Stimulated activated naive CD8-positive, alpha-beta T cell treated with anti-CD3 and anti-CD28 coated beads, Interleukin-15, amount 100 ng/mL, for 72 hours (primary cell): Measurements from ENCODE around the gene DAB2IP.

Experiments
- ATAC-seq: fragments of 150-1000 bp; cut with Tn5 transposase; 2 replicates; pipeline ENCODE4 v1.10.0; 2021; ENCODE audit warnings: mild to moderate bottlenecking, moderate library complexity
- DNase-seq, 2 donors: peaks; one replicate each; pipeline ENCODE4 v3.0.0; 2021 to 2022
- H3K27ac Mint-ChIP-seq, 2 donors: one replicate each; pipeline ENCODE4 v1.8.0; 2022; ENCODE audit warnings: mild to moderate bottlenecking in 2 of 2, mixed read lengths in 2 of 2, moderate library complexity in 2 of 2
- H3K27me3 Mint-ChIP-seq: one replicate; pipeline ENCODE4 v1.8.0; 2022; ENCODE audit warnings: mixed read lengths
- H3K4me1 Mint-ChIP-seq: one replicate; pipeline ENCODE4 v1.8.0; 2022; ENCODE audit warnings: mild to moderate bottlenecking, mixed read lengths
- H3K4me3 Mint-ChIP-seq, 2 donors: one replicate each; pipeline ENCODE4 v1.8.0; 2022; ENCODE audit warnings: mild to moderate bottlenecking in 2 of 2, mixed read lengths in 2 of 2, moderate library complexity in 1 of 2
- H3K9me3 Mint-ChIP-seq, 2 donors: one replicate each; pipeline ENCODE4 v1.8.0; 2022; ENCODE audit warnings: mixed read lengths in 2 of 2

Gene DAB2IP

GRCh38 chr9:121707477-121708424 lies 56.3 kb downstream of the DAB2IP start:
- DNase-seq, result peak in 1 of 2 donors; percentile 33
- Mint-ChIP-seq H3K9me3 (no peaks in the 10 kb centered on the region), H3K27me3 (peaks cover 18% of the 10 kb centered on the region), H3K4me1 (peaks cover 12% of the 10 kb centered on the region), H3K4me3 (no peak overlapping the region), H3K27ac (peak overlapping the region in 1 of 2 donors; percentile 23)
- peak; percentile 81 for ATAC-seq

- Mint-ChIP-seq H3K27me3 (peaks cover 13% of the 10 kb centered on the region), H3K4me3 (no peak overlapping the region), H3K4me1 (peaks cover 12% of the 10 kb centered on the region), H3K27ac (no peak overlapping the region), H3K9me3 (no peaks in the 10 kb centered on the region)
- ATAC-seq (no peak), DNase-seq (no peak)
Measured at GRCh38 chr9:121708768-121709488, 57.5 kb downstream of the DAB2IP start.

DNA sequence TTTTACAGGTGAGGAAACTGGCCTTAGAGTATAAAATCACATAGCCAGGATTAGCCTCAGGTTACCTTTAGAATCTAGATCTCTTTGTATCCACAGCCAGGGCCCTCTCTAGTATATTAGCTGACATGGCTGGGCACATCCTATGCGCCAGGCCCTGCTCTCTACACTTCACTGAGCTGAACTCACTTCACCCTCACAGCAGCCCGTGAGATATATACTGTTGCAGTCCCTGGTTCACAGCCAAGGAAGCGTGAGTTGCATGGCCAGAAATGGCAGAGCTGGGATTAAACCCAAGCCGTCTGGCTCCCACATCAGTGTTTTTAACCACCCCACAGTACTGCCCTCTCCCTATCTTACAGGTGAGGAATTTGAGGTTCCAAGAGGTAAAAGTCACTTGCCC lies 58.4 kb downstream of the DAB2IP start:
- Mint-ChIP-seq H3K4me1 (peaks cover 12% of the 10 kb centered on the region), H3K27ac (no peak overlapping the region), H3K4me3 (no peak overlapping the region), H3K9me3 (no peaks in the 10 kb centered on the region), H3K27me3 (peaks cover 4% of the 10 kb centered on the region)
- ATAC-seq (no peak), DNase-seq (no peak)

DNA sequence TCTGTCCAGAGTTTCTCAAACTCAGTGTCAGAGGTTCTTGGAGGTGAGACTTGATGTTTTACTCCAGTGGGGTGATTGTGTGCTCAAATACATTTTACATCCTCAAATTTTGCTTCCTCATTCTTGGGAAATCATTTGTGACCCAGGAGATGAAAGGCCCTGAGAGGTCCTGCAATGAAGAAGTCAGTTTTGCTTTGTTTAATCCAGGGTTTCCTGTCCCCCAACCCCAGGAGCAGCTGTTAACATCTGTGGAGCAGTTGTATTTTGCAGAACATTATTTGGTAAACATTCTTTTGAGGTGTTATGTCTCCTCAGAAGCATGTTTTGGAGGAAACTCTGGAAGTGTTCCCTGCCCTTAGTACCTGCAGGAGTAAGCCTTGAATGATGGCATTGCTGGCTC lies 59.8 kb downstream of the DAB2IP start:
- H3K4me3 Mint-ChIP-seq, result no peak overlapping the region
- DNase-seq, result no peak
- no peaks in the 10 kb centered on the region for H3K27me3 Mint-ChIP-seq
- H3K4me1 Mint-ChIP-seq, result peaks cover 12% of the 10 kb centered on the region
- ATAC-seq, result no peak
- no peak overlapping the region for H3K27ac Mint-ChIP-seq
- H3K9me3 Mint-ChIP-seq, result no peaks in the 10 kb centered on the region

GRCh38 chr9:121711797-121712196 lies 60.4 kb downstream of the DAB2IP start:
- H3K27ac Mint-ChIP-seq, result no peak overlapping the region
- H3K9me3 Mint-ChIP-seq, result no peaks in the 10 kb centered on the region
- H3K4me3 Mint-ChIP-seq, result no peak overlapping the region
- no peak for ATAC-seq
- H3K4me1 Mint-ChIP-seq, result peaks cover 12% of the 10 kb centered on the region
- DNase-seq, result no peak
- H3K27me3 Mint-ChIP-seq, result no peaks in the 10 kb centered on the region

DNA sequence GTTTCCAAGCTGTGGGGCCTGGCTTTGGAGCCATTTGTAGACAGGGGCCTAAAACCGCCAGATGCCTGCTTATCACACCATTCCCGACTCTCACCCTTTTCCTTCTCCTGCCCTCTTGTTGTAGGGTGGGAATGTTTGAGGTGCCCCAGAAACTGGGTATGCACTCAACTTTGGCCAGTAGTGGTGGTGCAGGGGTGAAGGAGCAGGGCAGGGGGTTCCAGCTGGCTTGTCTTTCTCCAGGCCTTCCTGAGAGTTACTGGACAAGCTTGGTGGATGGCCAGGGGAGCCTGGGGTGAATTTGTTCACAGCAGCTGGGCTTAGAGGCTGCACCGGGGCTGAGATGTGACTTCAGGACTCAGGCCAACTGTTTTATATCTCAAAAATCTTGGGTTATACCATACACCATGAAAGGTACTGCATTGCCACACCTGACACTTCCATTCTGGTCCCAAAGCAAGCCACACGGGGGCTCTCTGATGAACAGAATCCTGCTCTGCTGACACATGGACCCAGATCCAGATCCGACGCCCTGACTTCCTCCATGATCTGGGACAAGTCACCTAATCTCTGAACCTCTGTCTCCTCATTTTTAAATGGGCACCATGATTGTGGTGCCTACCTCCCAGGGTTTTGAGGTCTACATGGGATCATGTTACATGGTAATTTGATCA lies 62.1 kb downstream of the DAB2IP start:
- ATAC-seq (no peak), DNase-seq (no peak)
- Mint-ChIP-seq H3K27ac (no peak overlapping the region), H3K27me3 (no peaks in the 10 kb centered on the region), H3K4me1 (peaks cover under 1% of the 10 kb centered on the region), H3K4me3 (no peak overlapping the region), H3K9me3 (no peaks in the 10 kb centered on the region)

DNA sequence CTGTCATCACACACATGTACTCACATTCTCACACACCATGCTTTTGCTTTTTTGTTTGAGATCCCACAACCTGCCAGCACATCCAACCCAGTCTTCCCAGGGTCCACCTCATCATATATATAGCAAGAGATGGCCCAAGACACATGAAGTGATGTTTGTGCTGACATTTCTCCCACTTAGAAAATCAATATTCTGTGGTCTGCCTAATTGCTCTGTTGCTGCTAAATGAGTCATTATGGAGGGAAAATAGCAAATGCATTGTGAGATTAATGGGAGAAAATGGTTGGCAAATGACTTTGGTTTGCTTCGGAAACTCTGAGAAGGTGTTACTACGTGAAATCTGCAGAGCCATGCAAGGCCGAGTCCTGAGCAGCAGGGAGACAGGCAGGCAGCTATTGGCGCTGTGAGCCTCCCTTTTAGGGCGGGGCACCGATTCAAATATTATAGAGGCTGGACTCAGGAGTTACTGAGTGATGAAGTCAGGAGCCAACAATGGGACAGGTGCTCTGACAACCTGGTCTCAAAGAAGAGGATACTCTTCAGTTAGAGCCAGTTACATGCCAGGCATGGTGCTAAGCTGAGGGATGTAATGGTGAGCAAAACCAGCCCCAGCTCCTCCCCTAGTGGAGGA lies 62.8 kb downstream of the DAB2IP start:
- Mint-ChIP-seq H3K4me3 (no peak overlapping the region), H3K4me1 (no peaks in the 10 kb centered on the region), H3K27ac (peak overlapping the region in 1 of 2 donors; percentile 20), H3K9me3 (no peaks in the 10 kb centered on the region), H3K27me3 (no peaks in the 10 kb centered on the region)
- ATAC-seq (no peak), DNase-seq (no peak)

GRCh38 chr9:121714873-121715272 lies 63.4 kb downstream of the DAB2IP start:
- ATAC-seq (no peak), DNase-seq (no peak)
- no peaks in the 10 kb centered on the region for H3K9me3 Mint-ChIP-seq
- H3K27ac Mint-ChIP-seq, result peak overlapping the region in 1 of 2 donors; percentile 3
- no peak overlapping the region for H3K4me3 Mint-ChIP-seq
- H3K27me3 Mint-ChIP-seq, result no peaks in the 10 kb centered on the region
- H3K4me1 Mint-ChIP-seq, result no peaks in the 10 kb centered on the region

DNA sequence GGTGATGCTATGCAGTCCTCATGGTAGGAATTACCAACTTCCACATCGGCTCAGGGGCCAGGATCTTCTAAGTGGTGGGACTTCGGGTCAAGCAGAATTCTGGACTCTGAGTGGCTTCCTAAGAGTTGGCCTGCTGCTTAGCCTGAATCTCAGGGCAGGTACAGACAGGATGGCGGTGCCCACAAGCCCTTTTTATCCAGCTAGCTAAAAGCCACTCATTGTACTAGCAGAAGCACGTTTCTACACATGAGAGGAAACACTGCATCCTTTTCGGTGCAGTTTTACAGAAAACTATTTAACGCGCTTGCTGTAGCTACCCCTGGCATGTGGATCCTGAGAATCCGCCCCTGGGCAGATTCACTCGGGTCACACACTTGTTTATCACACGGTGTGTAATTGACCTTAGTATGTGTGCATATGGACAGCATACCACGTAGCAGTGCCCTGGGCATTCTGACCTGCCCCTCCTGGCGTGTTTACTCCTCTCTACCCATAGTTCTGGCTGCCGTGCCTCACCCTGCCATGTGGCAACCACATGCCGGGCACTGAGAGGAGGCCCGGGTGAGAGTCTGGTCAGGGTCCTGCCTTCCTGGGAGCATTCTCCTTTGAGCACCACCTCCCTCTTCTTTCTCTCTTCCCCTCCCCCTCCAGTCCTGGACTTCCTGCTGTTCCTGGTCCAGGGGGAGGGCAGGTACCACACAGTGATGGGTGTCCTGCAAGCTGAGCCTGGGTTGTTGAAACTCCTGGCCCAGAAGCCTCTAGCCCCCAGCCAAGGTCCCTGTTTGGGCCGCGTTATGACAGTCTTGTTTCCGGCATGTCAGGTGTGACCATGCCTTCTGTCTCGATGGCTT lies 65.9 kb downstream of the DAB2IP start:
- no peak overlapping the region for H3K27ac Mint-ChIP-seq
- ATAC-seq (no peak), DNase-seq (no peak)
- H3K4me1 Mint-ChIP-seq, result no peaks in the 10 kb centered on the region
- H3K9me3 Mint-ChIP-seq, result no peaks in the 10 kb centered on the region
- H3K4me3 Mint-ChIP-seq, result no peak overlapping the region
- no peaks in the 10 kb centered on the region for H3K27me3 Mint-ChIP-seq

DNA sequence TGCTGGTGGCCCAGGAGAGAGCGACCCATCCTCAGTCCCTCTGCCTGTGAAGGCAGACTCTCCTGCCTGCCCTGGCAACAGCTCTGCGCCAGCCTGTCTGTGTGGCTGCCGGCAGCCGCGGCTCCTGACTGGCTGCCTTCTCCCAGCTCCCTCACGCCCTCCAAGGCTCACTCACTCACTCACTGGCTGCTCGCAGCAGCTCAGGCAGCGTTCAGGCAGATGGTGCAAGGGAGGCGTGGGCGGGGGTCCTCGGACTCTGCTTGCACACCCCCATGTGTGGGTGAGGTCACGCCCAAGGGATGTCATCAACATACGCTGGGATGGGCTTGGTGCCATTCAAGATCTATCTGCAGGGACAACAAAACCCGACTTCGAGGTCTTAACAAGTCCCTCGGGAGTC lies 66.7 kb downstream of the DAB2IP start:
- DNase-seq (no peak), ATAC-seq (no peak)
- Mint-ChIP-seq H3K27me3 (no peaks in the 10 kb centered on the region), H3K4me3 (no peak overlapping the region), H3K4me1 (no peaks in the 10 kb centered on the region), H3K27ac (no peak overlapping the region), H3K9me3 (no peaks in the 10 kb centered on the region)

GRCh38 chr9:121718501-121718900 lies 67.1 kb downstream of the DAB2IP start:
- Mint-ChIP-seq H3K27ac (no peak overlapping the region), H3K27me3 (no peaks in the 10 kb centered on the region), H3K4me3 (no peak overlapping the region), H3K9me3 (no peaks in the 10 kb centered on the region), H3K4me1 (no peaks in the 10 kb centered on the region)
- ATAC-seq (no peak), DNase-seq (no peak)

GRCh38 chr9:121720311-121721057 lies 69.0 kb downstream of the DAB2IP start:
- Mint-ChIP-seq H3K9me3 (no peaks in the 10 kb centered on the region), H3K4me1 (no peaks in the 10 kb centered on the region), H3K27me3 (no peaks in the 10 kb centered on the region), H3K4me3 (no peak overlapping the region), H3K27ac (no peak overlapping the region)
- ATAC-seq (no peak), DNase-seq (no peak)

GRCh38 chr9:121721058-121721350 lies 69.6 kb downstream of the DAB2IP start:
- no peak overlapping the region for H3K27ac Mint-ChIP-seq
- no peaks in the 10 kb centered on the region for H3K4me1 Mint-ChIP-seq
- H3K9me3 Mint-ChIP-seq, result no peaks in the 10 kb centered on the region
- ATAC-seq (no peak), DNase-seq (no peak)
- no peaks in the 10 kb centered on the region for H3K27me3 Mint-ChIP-seq
- H3K4me3 Mint-ChIP-seq, result no peak overlapping the region

DNA sequence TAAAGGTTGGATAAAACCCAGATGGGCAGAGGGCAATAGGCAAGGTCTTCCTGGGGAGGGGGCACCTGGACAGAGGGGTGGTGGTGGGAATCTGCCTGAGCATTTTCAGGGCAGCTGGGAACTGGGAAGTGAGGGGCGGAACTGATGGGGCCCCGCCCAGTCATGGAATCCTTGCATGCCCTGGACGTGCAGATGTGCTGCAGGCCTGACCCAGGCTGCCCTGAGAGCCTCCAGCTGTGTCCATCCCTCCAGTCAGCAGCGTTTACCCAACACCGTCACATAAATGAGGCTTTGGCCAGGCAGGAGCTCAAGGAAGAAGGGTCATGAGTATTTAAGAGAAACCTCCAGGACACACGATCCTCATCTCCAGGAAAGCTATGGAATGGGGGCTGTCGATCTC lies 70.3 kb downstream of the DAB2IP start:
- Mint-ChIP-seq H3K27me3 (no peaks in the 10 kb centered on the region), H3K4me3 (no peak overlapping the region), H3K4me1 (no peaks in the 10 kb centered on the region), H3K9me3 (no peaks in the 10 kb centered on the region), H3K27ac (no peak overlapping the region)
- DNase-seq, result no peak
- ATAC-seq, result no peak
